ENCODE data around the gene WDR4.
"Not testable (repeated sequence)": the region's sequence is repeated elsewhere in the genome, so short reads cannot be mapped to it uniquely, and the experiment has no call there.

Gene WDR4, protein sequence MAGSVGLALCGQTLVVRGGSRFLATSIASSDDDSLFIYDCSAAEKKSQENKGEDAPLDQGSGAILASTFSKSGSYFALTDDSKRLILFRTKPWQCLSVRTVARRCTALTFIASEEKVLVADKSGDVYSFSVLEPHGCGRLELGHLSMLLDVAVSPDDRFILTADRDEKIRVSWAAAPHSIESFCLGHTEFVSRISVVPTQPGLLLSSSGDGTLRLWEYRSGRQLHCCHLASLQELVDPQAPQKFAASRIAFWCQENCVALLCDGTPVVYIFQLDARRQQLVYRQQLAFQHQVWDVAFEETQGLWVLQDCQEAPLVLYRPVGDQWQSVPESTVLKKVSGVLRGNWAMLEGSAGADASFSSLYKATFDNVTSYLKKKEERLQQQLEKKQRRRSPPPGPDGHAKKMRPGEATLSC

DNA sequence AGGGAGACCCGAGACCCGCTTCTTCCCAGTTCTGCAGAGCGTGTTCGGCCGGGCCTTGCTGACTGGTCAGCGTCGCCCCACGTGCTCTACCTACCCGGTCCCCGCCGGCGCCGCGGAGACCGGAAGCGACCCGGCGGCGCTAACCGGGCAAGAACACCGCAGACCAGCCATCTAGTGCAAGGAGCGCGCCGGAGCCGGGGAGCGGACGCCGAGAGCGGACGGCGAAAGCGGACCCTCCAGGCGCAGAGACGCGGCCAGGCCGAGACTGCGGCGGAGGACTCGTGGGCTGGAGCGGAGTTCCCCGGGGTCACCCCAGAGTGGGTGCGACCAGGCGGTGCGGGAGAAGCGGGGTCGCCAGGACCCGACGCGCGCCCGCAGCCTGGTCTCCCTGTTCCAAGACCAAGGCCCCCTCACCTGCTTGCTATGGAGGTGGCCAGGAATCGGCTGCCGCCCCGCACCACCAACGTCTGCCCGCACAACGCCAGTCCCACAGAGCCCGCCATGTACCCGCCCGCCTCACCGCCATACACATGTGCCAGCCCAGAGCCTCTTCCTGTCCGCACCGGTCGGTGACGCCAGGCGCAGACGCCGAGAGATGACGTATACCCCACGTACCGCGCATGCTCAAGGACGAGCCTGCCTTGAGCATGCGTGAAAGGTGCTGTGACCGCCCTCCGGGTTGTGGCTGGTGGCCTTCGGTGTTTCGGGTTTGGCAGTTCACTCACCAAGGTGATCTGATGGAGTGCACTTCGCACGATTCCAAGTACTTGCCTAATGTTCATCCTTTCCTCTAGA is at the start of gene WDR4:
Gene WDR4 (minus strand): TSS at position 547 of the 795 bp plus-strand sequence. CDS start 44 bp downstream, at position 503.
- DNase-seq, result peak; percentile 98 to 99

DNA sequence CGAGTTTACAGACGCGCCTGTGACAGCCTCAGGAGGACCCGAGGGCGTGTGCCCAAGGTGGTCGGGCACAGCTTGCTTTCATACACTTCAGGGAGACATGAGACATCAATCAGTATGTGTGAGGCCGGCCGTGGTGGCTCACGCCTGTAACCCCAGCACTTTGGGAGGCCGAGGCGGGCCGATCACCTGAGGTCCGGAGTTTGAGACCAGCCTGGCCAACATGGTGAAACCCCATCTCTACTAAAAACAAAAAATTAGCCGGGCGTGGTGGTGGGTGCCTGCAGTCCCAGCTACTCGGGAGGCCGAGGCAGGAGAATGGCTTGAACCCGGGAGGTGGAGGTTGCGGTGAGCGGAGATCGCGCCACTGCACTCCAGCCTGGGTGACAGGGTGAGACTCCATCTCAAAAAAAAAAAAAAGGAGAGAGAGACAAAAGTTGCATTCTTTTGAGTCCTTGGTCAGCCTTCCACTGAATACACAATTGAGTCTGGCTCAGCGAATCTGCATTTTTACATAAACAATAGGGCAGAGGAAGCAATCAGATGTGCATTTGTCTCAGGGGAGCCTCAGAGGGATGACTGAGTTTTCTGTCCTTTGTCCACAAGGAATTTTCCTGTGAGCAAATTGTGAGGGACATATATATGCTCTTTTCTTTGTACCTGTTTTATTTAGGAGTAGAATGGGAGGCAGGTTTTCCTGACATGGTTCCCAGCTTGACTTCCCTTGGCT is 48.3 kb upstream of the WDR4 start:
- DNase-seq, result not testable (repeated sequence)

DNA sequence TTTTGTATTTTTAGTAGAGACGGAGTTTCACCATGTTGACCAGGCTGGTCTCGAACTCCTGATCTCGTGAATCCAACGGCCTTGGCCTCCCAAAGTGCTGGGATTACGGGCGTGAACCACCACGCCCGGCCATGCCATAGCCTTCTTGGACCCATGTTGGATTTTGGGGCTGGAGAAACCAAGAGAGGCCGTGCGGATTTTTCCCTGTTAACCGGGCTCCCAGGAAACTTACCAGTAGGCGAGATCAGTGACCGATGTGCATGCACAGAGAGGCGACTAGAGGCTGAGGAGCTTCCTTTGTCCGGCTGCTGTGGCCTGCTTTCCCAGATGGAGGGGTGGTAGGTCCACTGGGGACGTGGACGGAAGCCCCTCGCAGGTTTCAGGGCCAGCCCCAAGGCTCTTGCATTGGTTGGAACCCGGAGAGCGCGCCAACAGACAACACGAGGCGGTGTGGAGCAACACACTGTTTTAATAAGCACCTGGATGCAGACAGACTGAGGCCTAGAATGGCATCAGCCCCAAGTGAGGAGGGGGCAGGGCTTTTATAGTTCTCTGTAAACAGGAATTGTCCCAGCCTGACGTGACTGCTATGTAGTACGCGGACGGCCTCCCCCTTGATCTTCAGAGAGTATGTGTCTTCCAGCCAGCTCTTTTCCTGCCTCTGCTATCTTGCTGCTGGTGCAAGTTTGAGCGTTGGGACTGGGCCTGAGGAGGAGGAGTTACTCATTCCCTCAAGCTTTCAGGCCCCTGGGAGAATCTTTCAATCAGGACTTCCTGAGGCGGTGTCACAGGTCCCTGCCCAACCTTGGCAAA is 46.0 kb upstream of the WDR4 start, which contains the start of gene ERVH48-1:
Gene ERVH48-1 (minus strand): TSS at position 517 of the 813 bp plus-strand sequence. CDS start 6,624 bp downstream, outside the sequence.
- no peak for DNase-seq

DNA sequence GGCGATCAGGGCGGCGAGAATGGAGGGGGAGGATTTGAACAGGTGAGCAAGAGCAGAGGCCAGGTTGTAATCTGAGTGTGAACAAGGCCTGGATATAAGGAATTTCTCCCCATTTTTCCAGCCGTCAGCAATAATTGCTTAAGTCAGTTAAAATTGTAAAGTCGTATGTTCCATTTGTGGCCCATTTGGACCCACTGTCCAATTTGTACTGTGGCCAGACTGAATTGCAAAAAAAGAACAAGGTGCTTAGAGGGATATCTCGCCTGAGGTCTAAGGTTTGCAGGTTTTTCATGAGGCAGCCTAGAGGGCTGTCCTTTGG is 45.1 kb upstream of the WDR4 start:
- DNase-seq, result no peak

DNA sequence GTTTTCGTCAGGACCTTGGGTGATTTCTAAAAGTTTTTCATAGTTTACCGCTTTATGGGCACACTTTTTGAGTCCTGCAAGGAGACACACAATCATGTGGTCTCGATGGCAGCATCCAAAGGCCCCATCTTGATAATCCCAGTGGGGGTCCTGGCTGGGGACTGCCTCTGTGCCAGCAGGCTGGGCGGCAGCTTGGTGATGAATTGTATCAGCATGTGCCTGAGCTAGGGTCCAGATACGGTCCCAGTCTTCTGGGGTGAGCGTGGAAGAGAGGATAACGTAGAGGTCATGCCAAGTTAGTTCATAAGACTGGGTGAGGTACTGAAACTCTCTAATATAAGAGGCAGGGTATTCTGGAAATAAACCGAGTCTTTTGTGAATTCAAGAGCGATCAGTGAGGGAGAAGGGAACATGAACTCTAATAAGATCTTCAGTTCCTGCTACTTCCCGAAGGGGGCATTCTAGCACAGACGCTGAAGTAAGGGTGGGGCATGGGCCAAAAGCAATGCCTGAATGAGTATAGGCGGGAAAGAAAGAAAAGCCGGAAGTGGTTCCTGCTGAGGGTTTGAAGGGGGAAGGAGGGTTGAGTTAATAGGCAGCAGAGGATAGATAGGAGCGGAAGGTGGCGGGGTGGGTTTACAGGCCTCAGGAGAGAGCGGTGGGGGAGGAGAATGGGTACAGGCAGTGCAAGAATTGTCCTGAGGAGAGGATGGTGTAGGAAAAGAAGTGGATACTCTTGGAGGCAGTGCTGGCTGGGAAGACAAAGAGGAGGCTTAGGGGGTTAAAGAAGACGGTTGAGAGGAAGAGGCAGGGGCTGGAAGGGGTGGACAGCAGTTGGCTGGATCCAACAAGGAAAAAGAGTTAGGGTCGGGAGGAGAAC is 44.5 kb upstream of the WDR4 start:
- DNase-seq, result peak; percentile 68 to 75

DNA sequence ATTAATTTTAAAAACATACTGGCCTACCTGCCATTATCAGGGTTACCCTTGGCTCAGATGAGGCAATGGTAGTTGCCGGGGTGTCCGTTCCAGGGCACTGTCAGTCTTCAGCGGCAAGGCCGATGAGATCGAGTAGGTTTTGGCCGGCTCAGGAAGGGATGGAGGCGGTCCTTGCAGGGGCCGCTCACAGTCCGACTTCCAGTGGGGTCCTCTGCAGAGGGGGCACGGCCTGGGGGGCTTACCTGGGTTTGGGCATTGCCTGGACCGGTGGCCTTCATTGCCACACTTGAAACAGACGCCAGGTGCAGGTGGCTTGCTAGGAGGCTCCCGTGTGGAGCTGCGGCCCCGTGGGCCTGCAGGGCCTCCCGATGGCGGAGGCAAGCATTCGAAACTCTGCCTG is 43.6 kb upstream of the WDR4 start:
- no peak for DNase-seq

DNA sequence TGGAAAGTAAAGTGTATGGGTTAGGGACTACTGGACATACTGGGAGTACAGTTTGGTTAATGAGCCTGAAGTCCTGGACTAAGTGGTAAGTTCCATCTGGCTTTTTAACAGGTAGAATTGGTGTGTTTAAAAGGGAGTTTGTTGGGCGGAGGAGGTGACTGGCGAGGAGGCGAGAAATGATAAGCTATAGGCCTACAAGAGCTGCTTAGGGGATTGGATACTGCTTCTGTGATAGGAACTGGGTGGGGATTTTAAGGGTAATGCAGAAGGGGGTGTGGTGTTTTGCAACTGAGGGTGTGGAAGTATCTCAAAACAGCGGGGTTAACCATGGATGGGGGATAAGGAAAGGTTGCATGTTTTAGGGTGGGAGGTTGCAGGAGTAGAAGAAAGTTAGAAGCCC is 42.6 kb upstream of the WDR4 start:
- no peak for DNase-seq

DNA sequence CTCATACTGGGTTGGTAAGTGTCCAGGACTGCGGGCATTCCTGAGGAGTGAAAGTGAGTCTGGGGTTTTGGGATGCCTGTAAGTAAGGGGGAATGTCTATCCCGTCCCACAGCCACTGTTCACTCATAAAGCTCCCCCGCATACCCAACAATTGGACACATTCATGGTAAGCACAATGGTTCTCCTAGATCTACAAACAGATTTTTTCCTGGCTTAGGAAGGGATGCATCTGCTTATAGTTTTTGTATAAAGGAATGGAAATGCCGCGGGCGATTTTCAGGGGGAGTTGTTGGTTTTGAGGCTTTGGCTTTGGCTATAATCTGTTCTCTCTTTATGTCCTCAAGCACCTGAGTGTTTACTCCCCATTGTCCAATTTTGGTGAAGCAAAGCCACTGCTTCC is 39.0 kb upstream of the WDR4 start:
- DNase-seq, result no peak

DNA sequence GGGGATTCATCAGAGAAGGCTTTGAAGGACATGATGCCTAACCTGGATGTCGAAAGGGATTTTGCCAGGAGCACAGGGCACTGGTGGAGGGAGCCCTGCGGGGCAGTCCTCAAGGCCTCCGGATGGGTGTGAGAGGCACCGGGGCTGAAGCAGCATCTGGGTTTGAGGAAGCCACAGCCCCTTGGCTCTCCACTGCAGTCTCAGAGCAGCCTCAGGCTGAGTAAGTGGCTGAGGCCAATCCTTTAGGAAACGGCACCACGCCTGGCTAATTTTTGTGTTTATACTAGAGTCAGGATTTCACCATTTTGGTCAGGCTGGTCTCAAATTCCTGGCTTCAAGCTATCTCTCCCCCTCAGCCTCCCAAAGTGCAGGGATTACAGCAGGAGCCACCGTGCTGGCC is 34.1 kb upstream of the WDR4 start:
- no peak for DNase-seq

DNA sequence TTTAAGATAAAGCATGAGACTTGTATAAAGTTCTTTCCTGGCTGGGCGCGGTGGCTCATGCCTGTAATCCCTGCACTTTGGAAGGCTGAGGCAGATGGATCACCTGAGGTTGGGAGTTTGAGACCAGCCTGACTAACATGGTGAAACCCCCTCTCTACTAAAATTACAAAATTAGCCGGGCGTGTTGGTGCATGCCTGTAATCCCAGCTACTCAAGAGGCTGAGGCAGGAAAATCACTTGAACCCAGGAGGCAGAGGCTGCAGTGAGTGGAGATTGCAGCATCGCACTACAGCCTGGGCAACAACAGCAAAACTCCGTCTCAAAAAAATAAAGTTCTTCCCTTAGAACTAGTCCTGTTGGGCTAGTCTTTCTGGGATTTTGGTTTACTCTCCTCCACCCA is 32.6 kb upstream of the WDR4 start:
- not testable (repeated sequence) for DNase-seq

DNA sequence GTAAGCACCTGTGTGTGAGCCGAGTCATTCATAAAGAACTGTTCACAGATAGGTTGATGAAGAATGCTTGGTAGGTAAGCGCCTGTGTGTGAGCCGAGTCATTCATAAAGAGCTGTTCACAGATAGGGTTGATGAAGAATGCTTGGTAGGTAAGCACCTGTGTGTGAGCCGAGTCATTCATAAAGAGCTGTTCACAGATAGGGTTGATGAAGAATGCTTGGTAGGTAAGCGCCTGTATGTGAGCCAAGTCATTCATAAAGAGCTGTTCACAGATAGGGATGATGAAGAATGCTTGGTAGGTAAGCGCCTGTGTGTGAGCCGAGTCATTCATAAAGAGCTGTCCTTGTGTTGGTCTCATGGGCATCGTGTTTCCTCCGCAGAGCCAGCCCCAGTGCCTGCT is 29.1 kb upstream of the WDR4 start:
- DNase-seq, result not testable (repeated sequence)

DNA sequence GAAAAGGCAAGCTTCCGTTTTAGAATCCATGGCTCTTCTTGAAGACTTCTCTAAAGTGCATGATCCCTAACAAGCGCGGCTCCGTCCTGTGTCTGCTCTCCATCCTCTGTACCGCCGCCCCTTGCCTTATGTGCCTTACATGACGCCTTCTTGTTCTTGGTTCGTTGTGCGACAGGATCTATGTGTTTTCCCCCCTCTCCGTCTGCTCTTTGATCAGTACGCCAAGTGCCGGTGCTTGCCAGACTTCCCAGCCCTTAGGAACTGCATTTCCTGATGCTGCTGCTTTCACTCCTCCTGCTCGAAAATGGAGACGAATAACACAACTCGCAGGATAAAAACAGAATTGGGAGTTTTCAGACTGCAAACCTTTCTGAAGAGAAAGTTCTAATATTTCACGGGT is 26.9 kb upstream of the WDR4 start:
- no peak for DNase-seq

DNA sequence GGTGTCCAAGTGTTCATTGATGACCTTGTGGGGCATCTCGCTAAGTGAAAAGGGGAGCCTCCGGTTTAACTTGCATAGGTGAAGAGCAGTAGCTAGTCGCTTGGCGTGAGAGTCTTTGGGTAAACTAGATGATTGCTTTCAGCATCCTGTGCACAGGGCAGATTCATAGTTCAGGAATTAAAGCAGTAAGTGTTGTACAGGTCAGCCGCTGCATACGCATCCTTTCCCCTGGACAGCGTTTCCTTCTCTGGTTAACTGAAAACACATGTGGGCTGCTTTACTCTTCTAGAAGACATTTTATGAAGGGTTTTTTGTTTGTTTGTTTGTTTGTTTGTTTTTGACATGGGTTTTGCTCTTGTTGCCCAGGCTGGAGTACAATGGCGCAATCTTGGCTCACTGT is 25.9 kb upstream of the WDR4 start:
- no peak for DNase-seq

DNA sequence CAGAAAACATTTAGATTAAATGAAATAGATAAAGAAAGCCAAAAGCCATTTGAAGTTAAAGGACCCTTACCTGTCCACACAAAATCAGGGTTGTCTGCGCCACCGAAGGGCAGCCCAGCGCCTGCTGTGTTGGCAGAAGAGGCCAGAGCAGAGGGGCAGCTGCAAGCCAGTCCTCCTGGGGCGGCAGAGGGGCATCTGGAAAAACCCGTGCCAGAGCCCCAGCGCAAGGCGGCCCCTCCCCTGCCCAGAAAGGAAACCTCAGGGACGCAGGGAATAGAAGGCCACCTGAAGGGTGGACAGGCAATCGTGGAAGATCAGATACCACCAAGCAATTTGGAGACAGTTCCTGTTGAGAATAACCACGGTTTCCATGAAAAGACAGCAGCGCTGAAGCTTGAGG is 24.5 kb upstream of the WDR4 start:
- no peak for DNase-seq

DNA sequence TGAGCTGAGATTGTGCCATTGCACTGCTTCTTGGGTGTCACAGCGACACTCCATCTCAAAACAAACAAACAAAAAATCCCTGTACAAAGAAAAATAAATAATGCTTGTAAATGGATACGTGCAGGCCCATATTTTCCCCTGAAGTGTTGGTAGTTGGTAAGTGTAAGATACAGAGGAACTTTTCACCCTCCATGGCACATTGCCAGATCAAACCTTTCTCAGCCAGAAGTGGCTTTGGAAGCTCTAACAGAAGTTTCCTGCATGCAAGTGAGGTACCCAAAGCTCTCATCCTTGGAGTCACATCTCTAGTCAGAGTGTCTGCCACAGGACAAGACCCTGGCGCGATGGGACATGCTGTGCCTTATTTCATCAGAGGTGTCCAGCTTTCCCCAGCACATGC is 21.1 kb upstream of the WDR4 start:
- no peak for DNase-seq

DNA sequence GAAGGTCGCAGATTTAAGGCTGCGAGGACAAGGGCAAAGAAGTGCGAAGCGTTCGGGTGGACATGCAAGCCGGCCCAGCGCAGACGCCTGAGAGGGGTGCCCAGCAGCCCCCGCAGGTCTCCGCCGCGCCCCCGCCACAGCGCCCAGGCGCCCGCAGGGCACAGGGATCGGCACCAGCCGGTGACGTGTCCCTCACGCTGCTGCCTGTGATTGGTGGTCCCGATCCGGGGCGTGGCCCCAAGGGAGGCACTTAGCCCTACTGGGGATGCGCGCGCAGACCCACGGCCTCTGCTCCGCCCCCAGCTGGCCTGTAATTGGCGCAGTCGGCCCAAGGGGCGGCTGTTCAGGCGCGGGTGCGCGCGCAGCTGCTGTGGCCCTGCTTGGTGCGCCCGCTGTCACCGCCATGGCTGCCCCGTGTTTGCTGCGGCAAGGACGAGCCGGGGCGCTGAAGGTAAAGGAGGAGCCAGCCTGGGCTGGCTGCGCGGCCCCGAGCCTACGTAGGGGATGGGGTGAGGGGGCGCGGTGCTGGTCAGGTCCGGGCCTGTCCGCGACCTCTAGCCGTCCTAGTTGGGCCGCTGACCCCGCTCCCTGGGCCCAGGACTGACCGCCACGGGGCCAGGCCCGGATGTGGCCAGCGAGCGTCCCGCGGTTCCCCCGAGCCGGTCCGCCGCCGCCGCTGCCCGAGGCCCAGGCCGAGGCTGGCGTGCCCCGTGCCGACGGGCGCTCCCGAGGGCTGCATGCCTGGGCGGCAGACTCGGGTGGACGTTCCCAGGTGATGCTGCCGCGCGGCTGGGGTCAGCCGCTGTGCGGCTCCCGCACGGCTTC is 13.8 kb upstream of the WDR4 start, which contains the start of gene NDUFV3:
Gene NDUFV3 (plus strand): TSS at position 379 of the 825 bp plus-strand sequence. CDS start 25 bp downstream, at position 404.
- peak; percentile 100 for DNase-seq

DNA sequence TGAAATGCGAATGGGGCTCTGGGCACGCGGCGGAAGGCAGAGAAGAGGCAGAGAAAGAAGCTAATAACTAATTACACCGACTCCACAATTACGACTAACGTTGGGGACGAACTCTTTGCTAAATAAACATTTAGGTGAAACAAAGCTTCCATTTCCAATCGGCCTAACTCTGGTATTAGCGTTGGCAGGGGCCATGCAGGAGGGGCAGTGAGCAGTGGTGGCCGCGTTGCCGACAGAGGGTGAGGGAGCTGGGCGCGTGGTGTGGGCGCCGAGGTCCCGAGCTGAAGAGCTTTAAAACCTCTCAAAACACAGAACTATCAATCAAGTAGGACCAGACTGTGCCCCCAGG is 13.2 kb upstream of the WDR4 start:
- DNase-seq, result no peak

DNA sequence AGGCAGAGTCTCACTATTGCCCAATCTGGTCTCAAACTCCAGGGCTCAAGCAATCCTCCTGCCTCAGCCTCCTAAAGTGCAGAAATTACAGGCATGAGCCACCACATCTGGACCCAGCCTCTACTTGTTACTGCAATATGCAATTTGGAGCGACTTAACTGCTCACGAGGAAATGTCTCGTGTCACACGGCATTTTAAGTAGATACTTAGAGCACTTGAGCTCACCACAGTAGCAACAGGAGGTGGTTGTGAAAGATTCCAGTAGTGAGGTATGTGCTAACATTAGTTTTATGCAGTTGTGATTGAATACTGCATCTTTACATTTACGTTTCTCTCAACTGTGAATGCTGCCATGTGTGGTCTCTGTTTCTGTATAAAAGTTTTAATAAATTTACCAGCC is 8.0 kb upstream of the WDR4 start:
- no peak for DNase-seq

DNA sequence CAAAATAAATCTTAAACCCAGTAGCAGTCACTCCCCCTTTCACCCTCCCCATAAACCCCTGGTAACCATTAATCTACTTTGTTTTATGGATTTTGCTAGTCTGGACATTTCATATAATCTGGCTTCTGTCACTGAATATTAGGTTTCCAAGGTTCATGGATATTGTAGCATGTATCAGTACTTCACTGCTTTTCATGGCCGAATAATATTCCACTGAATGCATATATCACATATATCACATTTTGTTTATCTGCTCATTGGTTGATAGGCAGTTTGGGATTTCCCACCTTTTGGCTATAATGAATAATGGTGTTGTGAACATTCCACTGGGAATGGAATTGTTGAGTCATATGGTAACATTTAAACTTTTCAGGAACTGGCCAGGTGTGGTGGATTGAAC is 4.6 kb upstream of the WDR4 start:
- no peak for DNase-seq

DNA sequence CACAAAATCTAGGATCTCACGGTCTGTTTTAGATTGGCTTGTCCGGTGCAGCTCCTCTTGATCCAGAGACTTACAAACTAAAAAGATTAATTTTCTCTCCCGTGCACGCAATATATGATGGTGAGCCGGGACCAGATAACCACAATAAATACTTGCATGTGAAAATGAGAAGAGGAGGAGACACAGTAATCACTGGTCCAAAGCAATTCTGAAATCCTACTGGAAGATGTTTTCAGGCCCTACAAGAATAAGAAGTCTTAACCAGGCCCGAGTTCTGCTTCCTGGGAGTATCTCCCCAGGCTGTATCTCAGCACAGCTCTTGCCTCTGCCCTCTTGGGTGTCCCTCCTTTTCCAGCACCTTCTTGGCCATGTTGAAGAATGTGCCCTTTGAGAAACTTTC is 1.0 kb upstream of the WDR4 start:
- DNase-seq, result no peak

DNA sequence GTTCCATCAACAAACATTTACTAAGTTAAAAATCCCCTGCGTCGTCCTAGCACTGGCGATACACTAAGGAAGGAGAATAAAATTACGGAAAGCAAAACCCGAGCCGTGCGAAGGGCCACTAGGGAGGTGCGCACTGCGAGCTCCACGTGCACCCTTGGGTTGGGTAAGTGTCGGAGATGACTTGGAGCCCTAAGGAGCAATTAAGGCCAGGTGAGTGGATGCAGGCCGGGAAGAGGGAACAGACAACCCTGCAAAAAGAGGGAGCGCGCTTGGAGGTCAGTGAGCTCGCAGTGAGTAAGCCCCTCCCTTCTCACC is 704 bp downstream of the WDR4 start:
- no peak for DNase-seq
